Esophagus squamous epithelium (tissue), 4 donors: ENCODE measurements around the gene ITIH4.

ENCODE experiments used
- POLR2A ChIP-seq, 4 donors: fragments of 450-650 bp; IDR thresholded peaks; one replicate each; pipeline ENCODE4 v1.6.1; 2017; ENCODE audit warnings: antibody characterized with exemption in 4 of 4, mild to moderate bottlenecking in 4 of 4, moderate library complexity in 3 of 4
- TF ChIP-seq, protein P1 (sequence below), 6 experiments: fragments of 450-650 bp in 4 of 6; fragments of 200-600 bp in 2 of 6; sonication (generic) in 2 of 6; IDR thresholded peaks; one replicate each; pipeline ENCODE4 v1.5.1; 2016 to 2019; ENCODE audit warnings: antibody characterized with exemption in 6 of 6, mild to moderate bottlenecking in 4 of 6, moderate library complexity in 4 of 6

GRCh38 chr3:52839268-52839575, 8.8 kb upstream of the ITIH4 start:
- TF ChIP-seq POLR2A (IDR thresholded peaks at IDR 0.05): no peak
- TF ChIP-seq, protein P1, sequence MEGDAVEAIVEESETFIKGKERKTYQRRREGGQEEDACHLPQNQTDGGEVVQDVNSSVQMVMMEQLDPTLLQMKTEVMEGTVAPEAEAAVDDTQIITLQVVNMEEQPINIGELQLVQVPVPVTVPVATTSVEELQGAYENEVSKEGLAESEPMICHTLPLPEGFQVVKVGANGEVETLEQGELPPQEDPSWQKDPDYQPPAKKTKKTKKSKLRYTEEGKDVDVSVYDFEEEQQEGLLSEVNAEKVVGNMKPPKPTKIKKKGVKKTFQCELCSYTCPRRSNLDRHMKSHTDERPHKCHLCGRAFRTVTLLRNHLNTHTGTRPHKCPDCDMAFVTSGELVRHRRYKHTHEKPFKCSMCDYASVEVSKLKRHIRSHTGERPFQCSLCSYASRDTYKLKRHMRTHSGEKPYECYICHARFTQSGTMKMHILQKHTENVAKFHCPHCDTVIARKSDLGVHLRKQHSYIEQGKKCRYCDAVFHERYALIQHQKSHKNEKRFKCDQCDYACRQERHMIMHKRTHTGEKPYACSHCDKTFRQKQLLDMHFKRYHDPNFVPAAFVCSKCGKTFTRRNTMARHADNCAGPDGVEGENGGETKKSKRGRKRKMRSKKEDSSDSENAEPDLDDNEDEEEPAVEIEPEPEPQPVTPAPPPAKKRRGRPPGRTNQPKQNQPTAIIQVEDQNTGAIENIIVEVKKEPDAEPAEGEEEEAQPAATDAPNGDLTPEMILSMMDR (IDR thresholded peaks at IDR 0.05): no peak
